Measurements from ENCODE around the gene ITPR1. TPM values are rescaled to one million over a fixed set of nuclear protein-coding genes. Genes with fewer than 3 reads are reported as not detected.

ITPR1 gene
- polyA plus RNA-seq, 2 of the 4 experiments (the other 2 are of a cell fraction): 2.8 to 9.6 TPM

DNA sequence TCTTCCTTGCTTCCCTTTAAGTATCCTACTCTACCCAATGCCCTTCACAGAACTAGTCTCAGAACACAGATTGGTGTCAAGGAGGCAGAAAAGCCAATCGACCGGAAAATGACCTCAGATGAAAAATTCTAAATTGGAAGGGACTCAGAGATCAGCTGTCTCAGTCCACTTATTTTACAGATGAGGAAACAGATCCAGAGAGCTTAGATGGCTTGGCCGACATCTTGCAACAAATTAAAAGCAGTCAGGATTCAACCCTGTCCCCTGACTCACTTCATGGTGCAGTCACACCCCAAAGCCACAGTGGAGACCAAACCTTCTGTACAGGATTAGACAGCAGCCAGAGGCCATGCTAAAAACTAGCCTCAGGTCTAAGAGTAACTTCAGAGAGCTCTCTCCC lies 316.8 kb downstream of the ITPR1 start:
- no peak overlapping the region for H3K4me2 ChIP-seq
- TF ChIP-seq JUN (IDR thresholded peaks at IDR 0.05) (no peak), POLR2AphosphoS2 (conservative IDR thresholded peaks at IDR 0.05; ENCODE audit: low read length) (no peak), SREBF2 (IDR thresholded peaks at IDR 0.05) (no peak), SMC3 (IDR thresholded peaks at IDR 0.05) (no peak), GATA3 (IDR thresholded peaks at IDR 0.05; ENCODE audit: borderline replicate concordance) (no peak), HEYL (CRISPR knock-in tag; IDR thresholded peaks at IDR 0.05) (no peak)
- TF ChIP-seq, protein P1, sequence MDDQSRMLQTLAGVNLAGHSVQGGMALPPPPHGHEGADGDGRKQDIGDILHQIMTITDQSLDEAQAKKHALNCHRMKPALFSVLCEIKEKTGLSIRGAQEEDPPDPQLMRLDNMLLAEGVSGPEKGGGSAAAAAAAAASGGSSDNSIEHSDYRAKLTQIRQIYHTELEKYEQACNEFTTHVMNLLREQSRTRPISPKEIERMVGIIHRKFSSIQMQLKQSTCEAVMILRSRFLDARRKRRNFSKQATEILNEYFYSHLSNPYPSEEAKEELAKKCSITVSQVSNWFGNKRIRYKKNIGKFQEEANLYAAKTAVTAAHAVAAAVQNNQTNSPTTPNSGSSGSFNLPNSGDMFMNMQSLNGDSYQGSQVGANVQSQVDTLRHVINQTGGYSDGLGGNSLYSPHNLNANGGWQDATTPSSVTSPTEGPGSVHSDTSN (IDR thresholded peaks at IDR 0.05): no peak
- DNase-seq (ENCODE audit: low read depth in 1 of 2, low spot score in 1 of 2): no peak
- no peak overlapping the region for H3K4me3 ChIP-seq
- no peak for FAIRE-seq
- no peaks in the 10 kb centered on the region for H3K9me3 ChIP-seq
- POLR2A ChIA-PET: no interaction called here
- 86% methylated on average over 3 of the region's 3 CpGs for WGBS (ENCODE audit: missing lambda C conversion rate)
- no peak overlapping the region for H3K27ac ChIP-seq
- ATAC-seq: no peak
- CTCF ChIA-PET: no interaction called here
- H3K4me1 ChIP-seq: no peaks in the 10 kb centered on the region

DNA sequence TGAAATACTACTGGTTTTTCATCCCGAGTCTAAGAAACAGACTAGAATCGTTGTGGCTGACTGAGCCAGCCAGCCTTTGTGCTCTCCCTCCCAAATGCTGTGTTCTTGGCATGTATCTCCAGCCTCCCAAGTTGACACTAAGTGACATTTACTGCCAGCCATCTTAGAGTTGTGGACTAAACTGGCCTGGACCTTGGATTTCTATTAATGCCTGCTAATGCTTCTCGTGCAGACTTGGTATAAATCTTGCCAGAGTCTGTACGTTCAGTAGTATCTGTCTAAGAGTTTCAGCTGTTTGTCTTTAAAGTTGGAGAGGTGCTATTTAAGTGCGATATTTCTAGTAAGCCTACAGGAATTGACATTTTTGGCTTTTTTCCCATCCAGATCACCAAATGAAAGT lies 319.4 kb downstream of the ITPR1 start:
- H3K4me3 ChIP-seq: no peak overlapping the region
- no peaks in the 10 kb centered on the region for H3K4me1 ChIP-seq
- ChIA-PET CTCF (no interaction called here), POLR2A (no interaction called here)
- DNase-seq (ENCODE audit: low read depth in 1 of 2, low spot score in 1 of 2): no peak
- no peak for ATAC-seq
- H3K27ac ChIP-seq: no peak overlapping the region
- no peak for TF ChIP-seq FOSB (CRISPR knock-in tag; IDR thresholded peaks at IDR 0.05)
- TF ChIP-seq, protein P2, sequence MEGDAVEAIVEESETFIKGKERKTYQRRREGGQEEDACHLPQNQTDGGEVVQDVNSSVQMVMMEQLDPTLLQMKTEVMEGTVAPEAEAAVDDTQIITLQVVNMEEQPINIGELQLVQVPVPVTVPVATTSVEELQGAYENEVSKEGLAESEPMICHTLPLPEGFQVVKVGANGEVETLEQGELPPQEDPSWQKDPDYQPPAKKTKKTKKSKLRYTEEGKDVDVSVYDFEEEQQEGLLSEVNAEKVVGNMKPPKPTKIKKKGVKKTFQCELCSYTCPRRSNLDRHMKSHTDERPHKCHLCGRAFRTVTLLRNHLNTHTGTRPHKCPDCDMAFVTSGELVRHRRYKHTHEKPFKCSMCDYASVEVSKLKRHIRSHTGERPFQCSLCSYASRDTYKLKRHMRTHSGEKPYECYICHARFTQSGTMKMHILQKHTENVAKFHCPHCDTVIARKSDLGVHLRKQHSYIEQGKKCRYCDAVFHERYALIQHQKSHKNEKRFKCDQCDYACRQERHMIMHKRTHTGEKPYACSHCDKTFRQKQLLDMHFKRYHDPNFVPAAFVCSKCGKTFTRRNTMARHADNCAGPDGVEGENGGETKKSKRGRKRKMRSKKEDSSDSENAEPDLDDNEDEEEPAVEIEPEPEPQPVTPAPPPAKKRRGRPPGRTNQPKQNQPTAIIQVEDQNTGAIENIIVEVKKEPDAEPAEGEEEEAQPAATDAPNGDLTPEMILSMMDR (IDR thresholded peaks at IDR 0.05): no peak
- no peak for TF ChIP-seq ZFP36 (IDR thresholded peaks at IDR 0.05; ENCODE audit: borderline replicate concordance, partially characterized antibody)
- no peak for TF ChIP-seq POLR2A (IDR thresholded peaks at IDR 0.05; ENCODE audit: low read length)
- no peak for TF ChIP-seq RCOR1 (IDR thresholded peaks at IDR 0.05; ENCODE audit: low read depth, low read length)
- no peak for TF ChIP-seq HDAC2 (IDR thresholded peaks at IDR 0.05)
- no peak for TF ChIP-seq CHD2 (IDR thresholded peaks at IDR 0.05; ENCODE audit: low read length, partially characterized antibody)
- TF ChIP-seq SREBF2 (IDR thresholded peaks at IDR 0.05): no peak
- no peak for FAIRE-seq
- H3K9me3 ChIP-seq: peaks cover 14% of the 10 kb centered on the region
- WGBS (ENCODE audit: missing lambda C conversion rate): 80% methylated on average over 5 of the region's 5 CpGs
- no peak overlapping the region for H3K4me2 ChIP-seq

DNA sequence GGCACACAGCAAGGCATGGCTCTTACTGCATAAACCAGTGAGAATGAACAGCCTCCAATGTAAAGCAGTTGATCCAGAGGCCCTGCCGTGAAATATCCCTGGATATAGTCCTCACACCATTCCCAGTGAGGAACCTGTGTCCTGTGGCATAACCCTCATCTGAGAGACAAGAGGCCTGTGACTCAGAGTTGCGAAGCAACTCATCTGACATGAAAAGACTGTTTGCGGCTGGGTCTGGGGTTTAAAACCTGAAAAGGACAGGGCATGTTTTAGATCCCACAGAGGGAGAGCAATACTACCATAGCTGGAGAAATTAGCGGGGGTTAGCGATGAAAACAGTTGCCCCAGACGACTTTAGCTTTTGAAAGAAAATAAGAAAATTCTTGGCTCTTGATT lies 320.8 kb downstream of the ITPR1 start:
- no peak for ATAC-seq
- 89% methylated on average over 6 of the region's 6 CpGs for WGBS (ENCODE audit: missing lambda C conversion rate)
- FAIRE-seq: no peak

More for the DNA sequence above, 320.8 kb downstream of the ITPR1 start:
- 0 out of 6 replicates have a peak overlapping the region, but pooled peaks of 1 of the 2 experiments have one; percentile 9 for H3K27ac ChIP-seq
- ChIA-PET POLR2A (no interaction called here), CTCF (interaction anchor here (1.1 to 1.9 kb wide), 2 partner anchors 11 to 212 kb away, joined by 4 to 6 read pairs; no protein-coding TSS in a partner anchor)
- TF ChIP-seq ZNF302 (CRISPR knock-in tag; IDR thresholded peaks at IDR 0.05) (no peak), EP300 (IDR thresholded peaks at IDR 0.05) (no peak), FOSB (CRISPR knock-in tag; IDR thresholded peaks at IDR 0.05) (no peak), MYC (IDR thresholded peaks at IDR 0.05; ENCODE audit: borderline replicate concordance, low read length) (no peak), MAZ (IDR thresholded peaks at IDR 0.05; ENCODE audit: borderline replicate concordance, low read depth, low read length) (no peak), SREBF2 (IDR thresholded peaks at IDR 0.05) (no peak), CEBPB (IDR thresholded peaks at IDR 0.05) (no peak), RAD21 (conservative IDR thresholded peaks at IDR 0.05 in 1 of 2, IDR thresholded peaks at IDR 0.05 in 1 of 2) (no peak), JUNB (IDR thresholded peaks at IDR 0.05) (no peak), NFE2L2 (conservative IDR thresholded peaks at IDR 0.05; ENCODE audit: low read length) (no peak), RNF2 (IDR thresholded peaks at IDR 0.05; ENCODE audit: borderline replicate concordance, low read depth) (no peak), POLR2A (IDR thresholded peaks at IDR 0.05; ENCODE audit: low read length) (no peak), KDM5A (IDR thresholded peaks at IDR 0.05) (no peak), RARB (CRISPR knock-in tag; IDR thresholded peaks at IDR 0.05) (no peak), TP53 (CRISPR knock-in tag; IDR thresholded peaks at IDR 0.05) (no peak)
- TF ChIP-seq, protein P3, sequence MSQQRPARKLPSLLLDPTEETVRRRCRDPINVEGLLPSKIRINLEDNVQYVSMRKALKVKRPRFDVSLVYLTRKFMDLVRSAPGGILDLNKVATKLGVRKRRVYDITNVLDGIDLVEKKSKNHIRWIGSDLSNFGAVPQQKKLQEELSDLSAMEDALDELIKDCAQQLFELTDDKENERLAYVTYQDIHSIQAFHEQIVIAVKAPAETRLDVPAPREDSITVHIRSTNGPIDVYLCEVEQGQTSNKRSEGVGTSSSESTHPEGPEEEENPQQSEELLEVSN (IDR thresholded peaks at IDR 0.05; ENCODE audit: borderline replicate concordance, low read depth): no peak
- TF ChIP-seq, protein P1 (IDR thresholded peaks at IDR 0.05): no peak
- peaks cover 26% of the 10 kb centered on the region for H3K9me3 ChIP-seq
- H3K4me1 ChIP-seq: no peaks in the 10 kb centered on the region
- no peak overlapping the region for H3K4me2 ChIP-seq
- H3K4me3 ChIP-seq: no peak overlapping the region
- no peak for DNase-seq (ENCODE audit: low read depth in 1 of 2, low spot score in 1 of 2)
